Retinal pigment epithelial cell (primary cell): Measurements from ENCODE around the gene TBXT.

Experiments
- DNase-seq: peaks from one replicate; pipeline ENCODE4 v3.0.0-alpha.2; 2010; ENCODE audit warnings: low read depth
- H3K4me3 ChIP-seq: 2 replicates; pipeline ENCODE4 v1.5.1; 2011; ENCODE audit warnings: mild to moderate bottlenecking, low read length, control low read depth, moderate library complexity
- TF ChIP-seq, protein P1 (sequence below): conservative IDR thresholded peaks from 2 replicates; pipeline ENCODE4 v1.5.1; 2011; ENCODE audit warnings: low read depth, low read length, control low read depth, inconsistent platforms

Gene TBXT

DNA sequence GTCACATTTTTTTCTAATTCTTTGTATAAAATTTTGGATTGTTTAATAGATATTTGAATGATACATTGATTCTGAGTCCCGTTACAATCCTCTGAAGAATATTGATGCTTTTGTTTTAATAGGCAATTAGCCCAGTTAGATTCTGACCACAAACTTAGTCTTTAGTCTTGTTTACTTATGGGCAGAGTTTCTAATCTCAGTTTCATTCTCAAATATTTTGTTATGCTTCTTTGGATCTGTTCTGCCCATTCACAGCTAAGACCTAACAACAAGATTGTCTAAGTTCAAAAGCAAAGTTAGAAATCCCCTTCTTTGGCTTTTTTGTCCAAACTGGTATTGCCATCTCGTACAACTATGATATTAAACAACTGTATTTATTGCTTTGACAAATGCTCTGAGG, 58.0 kb downstream of the TBXT start:
- H3K4me3 ChIP-seq: no peak overlapping the region
- TF ChIP-seq, protein P1, sequence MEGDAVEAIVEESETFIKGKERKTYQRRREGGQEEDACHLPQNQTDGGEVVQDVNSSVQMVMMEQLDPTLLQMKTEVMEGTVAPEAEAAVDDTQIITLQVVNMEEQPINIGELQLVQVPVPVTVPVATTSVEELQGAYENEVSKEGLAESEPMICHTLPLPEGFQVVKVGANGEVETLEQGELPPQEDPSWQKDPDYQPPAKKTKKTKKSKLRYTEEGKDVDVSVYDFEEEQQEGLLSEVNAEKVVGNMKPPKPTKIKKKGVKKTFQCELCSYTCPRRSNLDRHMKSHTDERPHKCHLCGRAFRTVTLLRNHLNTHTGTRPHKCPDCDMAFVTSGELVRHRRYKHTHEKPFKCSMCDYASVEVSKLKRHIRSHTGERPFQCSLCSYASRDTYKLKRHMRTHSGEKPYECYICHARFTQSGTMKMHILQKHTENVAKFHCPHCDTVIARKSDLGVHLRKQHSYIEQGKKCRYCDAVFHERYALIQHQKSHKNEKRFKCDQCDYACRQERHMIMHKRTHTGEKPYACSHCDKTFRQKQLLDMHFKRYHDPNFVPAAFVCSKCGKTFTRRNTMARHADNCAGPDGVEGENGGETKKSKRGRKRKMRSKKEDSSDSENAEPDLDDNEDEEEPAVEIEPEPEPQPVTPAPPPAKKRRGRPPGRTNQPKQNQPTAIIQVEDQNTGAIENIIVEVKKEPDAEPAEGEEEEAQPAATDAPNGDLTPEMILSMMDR: no peak
- no peak for DNase-seq
